Panc1 (cell line): ENCODE data around the gene ENDOG.

Source experiments
- CTCF ChIP-seq: fragments of 450-650 bp; IDR thresholded peaks from 2 replicates; pipeline ENCODE4 v1.5.1; 2017; ENCODE audit warnings: mild to moderate bottlenecking
- SIN3A ChIP-seq: IDR thresholded peaks from 2 replicates; pipeline ENCODE4 v1.6.1; 2012; ENCODE audit warnings: low read depth, mild to moderate bottlenecking, low read length, moderate library complexity, borderline replicate concordance; ENCODE audit not compliant: insufficient read depth
- TF ChIP-seq, protein P1 (sequence below), 2 experiments: IDR thresholded peaks; 2 replicates each; pipeline ENCODE4 v1.6.1; 2011 to 2012; ENCODE audit warnings: low read depth in 2 of 2, control low read depth in 1 of 2, low read length in 1 of 2, mild to moderate bottlenecking in 1 of 2, moderate library complexity in 1 of 2; ENCODE audit not compliant: insufficient read depth in 1 of 2

DNA sequence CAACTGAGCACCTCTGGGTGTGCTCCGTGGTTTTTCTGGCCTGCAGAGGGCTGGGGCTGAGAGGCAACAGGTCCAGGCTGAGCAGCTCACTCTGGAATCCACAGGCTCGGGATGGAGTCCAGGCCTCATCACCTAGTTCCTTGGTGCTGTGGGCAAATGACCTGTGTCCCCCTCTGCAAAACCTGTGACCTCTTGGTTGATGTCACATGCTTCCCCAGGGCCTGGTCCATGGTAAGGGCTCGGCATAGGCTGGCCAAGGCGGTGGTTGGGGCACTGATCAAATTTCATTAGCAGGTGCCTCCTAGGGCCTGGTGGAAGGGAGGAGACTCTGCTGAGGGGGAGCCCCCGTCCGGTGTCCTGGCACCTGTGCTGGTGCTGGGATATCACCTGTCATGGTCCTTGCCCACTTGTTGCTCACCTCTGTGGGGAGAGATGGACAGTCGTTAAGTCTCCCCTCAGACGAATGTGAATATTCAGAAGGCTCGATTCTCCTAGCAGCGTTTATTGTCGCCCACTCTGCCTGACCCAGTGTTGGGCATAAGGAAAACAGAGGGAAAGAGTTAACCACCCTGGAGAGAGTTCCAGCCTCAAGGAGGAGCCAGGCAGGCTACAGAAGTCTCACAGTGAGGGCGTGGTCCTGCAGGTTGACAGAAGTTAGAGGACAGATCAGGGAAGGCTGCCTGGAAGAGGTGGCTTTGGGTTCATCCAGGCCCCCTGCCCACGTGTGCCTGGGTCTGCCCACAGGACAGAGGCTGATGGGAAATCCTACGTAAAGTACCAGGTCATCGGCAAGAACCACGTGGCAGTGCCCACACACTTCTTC is 3.5 kb downstream of the ENDOG start:
- no peak for TF ChIP-seq SIN3A
- no peak for TF ChIP-seq CTCF
- TF ChIP-seq, protein P1, sequence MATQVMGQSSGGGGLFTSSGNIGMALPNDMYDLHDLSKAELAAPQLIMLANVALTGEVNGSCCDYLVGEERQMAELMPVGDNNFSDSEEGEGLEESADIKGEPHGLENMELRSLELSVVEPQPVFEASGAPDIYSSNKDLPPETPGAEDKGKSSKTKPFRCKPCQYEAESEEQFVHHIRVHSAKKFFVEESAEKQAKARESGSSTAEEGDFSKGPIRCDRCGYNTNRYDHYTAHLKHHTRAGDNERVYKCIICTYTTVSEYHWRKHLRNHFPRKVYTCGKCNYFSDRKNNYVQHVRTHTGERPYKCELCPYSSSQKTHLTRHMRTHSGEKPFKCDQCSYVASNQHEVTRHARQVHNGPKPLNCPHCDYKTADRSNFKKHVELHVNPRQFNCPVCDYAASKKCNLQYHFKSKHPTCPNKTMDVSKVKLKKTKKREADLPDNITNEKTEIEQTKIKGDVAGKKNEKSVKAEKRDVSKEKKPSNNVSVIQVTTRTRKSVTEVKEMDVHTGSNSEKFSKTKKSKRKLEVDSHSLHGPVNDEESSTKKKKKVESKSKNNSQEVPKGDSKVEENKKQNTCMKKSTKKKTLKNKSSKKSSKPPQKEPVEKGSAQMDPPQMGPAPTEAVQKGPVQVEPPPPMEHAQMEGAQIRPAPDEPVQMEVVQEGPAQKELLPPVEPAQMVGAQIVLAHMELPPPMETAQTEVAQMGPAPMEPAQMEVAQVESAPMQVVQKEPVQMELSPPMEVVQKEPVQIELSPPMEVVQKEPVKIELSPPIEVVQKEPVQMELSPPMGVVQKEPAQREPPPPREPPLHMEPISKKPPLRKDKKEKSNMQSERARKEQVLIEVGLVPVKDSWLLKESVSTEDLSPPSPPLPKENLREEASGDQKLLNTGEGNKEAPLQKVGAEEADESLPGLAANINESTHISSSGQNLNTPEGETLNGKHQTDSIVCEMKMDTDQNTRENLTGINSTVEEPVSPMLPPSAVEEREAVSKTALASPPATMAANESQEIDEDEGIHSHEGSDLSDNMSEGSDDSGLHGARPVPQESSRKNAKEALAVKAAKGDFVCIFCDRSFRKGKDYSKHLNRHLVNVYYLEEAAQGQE (IDR thresholded peaks at IDR 0.05; ENCODE audit: insufficient read depth in 1 of 2, low read depth in 2 of 2, low read length in 1 of 2), result no peak
